Fibroblast of villous mesenchyme (primary cell): ENCODE measurements around the gene EPHB2. TPM values are rescaled to one million over a fixed set of nuclear protein-coding genes. Genes with fewer than 3 reads are reported as not detected.

ENCODE experiments used
- DNase-seq: peaks from one replicate; pipeline ENCODE4 v3.0.0-alpha.2; 2010; ENCODE audit warnings: low read depth
- H3K4me3 ChIP-seq: 2 replicates; pipeline ENCODE4 v1.5.1; 2011; ENCODE audit warnings: low read depth, mild to moderate bottlenecking, low read length
- CTCF ChIP-seq: IDR thresholded peaks from 2 replicates; pipeline ENCODE4 v1.5.1; 2012; ENCODE audit warnings: low read depth, mild to moderate bottlenecking, low read length; ENCODE audit not compliant: insufficient read depth
- total RNA-seq: library from RNA; depleted of rRNA; stranded (reverse); fragments of >200 nt; gene quantifications from 2 replicates; pipeline ENCODE4 v1.2.3, GENCODE V29; 2012

EPHB2 gene
- total RNA-seq, 1 donor, result 4.3 TPM

DNA sequence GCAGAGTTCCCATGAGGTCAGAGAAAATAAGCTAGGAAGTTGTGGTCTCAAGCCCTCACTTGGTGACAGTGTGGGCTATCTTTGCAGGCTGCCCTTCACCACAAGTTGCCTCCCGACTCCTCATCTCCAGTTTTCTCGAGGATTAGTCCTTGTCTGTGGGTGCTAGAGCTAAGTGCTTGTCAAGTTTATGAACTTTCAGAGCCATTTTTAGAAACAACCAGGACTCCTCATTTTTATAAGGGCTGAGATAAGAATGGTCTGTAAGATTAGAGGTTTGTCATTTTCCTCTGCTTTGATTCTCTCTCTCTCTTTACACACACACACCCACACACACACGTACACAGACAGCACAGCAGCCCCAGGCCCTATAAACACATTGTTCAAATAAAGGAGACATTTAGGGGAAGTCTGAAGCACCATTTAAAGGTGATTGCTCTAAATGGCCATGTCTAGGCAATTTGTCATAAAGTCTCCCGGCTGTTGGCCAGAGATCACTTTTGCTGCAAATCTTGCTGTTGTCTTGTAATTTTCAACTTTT lies 134.8 kb downstream of the EPHB2 start:
- TF ChIP-seq CTCF, result no peak
- peak; percentile 52 for DNase-seq
- H3K4me3 ChIP-seq, result no peak overlapping the region

DNA sequence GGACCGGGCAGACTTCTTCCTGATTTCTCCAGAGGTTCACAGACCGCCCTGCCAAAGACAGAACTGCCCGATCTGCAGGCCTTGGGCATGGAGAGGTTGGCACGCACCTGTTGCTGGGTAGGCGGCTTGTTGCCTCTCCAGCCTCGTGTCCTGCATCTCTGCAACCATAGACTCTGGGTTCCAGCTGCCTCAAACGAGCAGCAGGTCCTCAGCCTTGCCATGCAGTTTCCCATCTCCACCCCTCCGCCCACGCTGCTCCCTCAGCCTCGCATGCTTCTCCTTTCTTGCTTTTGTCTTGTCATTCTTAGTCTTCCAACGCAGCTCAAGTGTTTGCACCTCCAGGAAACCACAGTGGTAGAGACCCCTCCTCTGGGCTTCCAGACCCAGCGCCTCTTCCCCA lies 135.8 kb downstream of the EPHB2 start:
- no peak overlapping the region for H3K4me3 ChIP-seq
- DNase-seq, result no peak
- TF ChIP-seq CTCF, result no peak

GRCh38 chr1:22847249-22847648 lies 136.6 kb downstream of the EPHB2 start:
- no peak for DNase-seq
- no peak overlapping the region for H3K4me3 ChIP-seq
- no peak for TF ChIP-seq CTCF

- no peak overlapping the region for H3K4me3 ChIP-seq
- no peak for TF ChIP-seq CTCF
- no peak for DNase-seq
Observed at GRCh38 chr1:22847709-22848108, 137.1 kb downstream of the EPHB2 start.

- H3K4me3 ChIP-seq, result no peak overlapping the region
- peak; percentile 24 for DNase-seq
- TF ChIP-seq CTCF, result no peak
Observed at GRCh38 chr1:22848405-22848804, 137.8 kb downstream of the EPHB2 start.

DNA sequence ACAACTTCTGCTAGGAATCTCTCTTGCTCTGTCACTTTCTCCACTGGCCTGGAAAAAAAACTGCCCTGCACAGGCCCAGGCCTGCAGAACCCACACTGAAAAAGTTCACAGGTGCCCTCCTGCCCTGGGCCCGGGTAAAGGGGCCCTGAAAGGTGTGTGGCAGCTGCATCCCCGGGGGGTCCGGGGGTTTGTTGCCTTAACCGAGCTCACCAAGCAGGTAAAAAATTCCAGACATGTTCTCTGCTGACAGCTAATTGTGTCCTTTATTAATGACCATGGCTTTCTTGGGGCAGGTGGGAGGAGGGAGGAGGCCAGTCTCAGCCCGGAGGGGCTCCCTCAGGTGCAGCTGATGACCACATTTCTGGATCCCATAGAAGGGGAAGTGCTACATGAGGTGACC lies 139.1 kb downstream of the EPHB2 start:
- H3K4me3 ChIP-seq, result no peak overlapping the region
- DNase-seq, result no peak
- TF ChIP-seq CTCF, result no peak

- H3K4me3 ChIP-seq, result no peak overlapping the region
- no peak for TF ChIP-seq CTCF
- no peak for DNase-seq
Observed at GRCh38 chr1:22850281-22850680, 139.6 kb downstream of the EPHB2 start.
